Trophoblast cell (in vitro differentiated cells and primary cell): Measurements from ENCODE around the gene GTF2IRD1.

Experiments
- DNase-seq, 2 donors: peaks; one replicate each; pipeline ENCODE4 v3.0.0-alpha.2; 2016
- H2AFZ ChIP-seq: 2 replicates; pipeline ENCODE4 v1.6.1; 2013; ENCODE audit warnings: low read length, moderate library complexity, mild to moderate bottlenecking; ENCODE audit not compliant: insufficient read depth, poor library complexity
- H2AK5ac ChIP-seq: 2 replicates; pipeline ENCODE4 v1.6.1; 2013; ENCODE audit warnings: mild to moderate bottlenecking, low read length
- H2BK120ac ChIP-seq: 2 replicates; pipeline ENCODE4 v1.6.1; 2013; ENCODE audit warnings: low read length, mild to moderate bottlenecking, moderate library complexity; ENCODE audit not compliant: insufficient read depth, poor library complexity
- H2BK12ac ChIP-seq: 2 replicates; pipeline ENCODE4 v1.6.1; 2013; ENCODE audit warnings: mild to moderate bottlenecking, low read length, moderate library complexity
- H2BK5ac ChIP-seq: 2 replicates; pipeline ENCODE4 v1.6.1; 2013; ENCODE audit warnings: low read length, low read depth, moderate library complexity, mild to moderate bottlenecking; ENCODE audit not compliant: poor library complexity
- H3K14ac ChIP-seq: 2 replicates; pipeline ENCODE4 v1.6.1; 2013; ENCODE audit warnings: mild to moderate bottlenecking, low read length
- H3K18ac ChIP-seq: 2 replicates; pipeline ENCODE4 v1.6.1; 2013; ENCODE audit warnings: mild to moderate bottlenecking, low read length
- H3K23ac ChIP-seq: 2 replicates; pipeline ENCODE4 v1.6.1; 2013; ENCODE audit warnings: low read length
- H3K27ac ChIP-seq: 2 replicates; pipeline ENCODE4 v1.5.1; 2013; ENCODE audit warnings: low read depth, mild to moderate bottlenecking, inconsistent platforms, low read length, moderate library complexity
- H3K27me3 ChIP-seq: 2 replicates; pipeline ENCODE4 v1.6.1; 2013; ENCODE audit warnings: inconsistent platforms, mild to moderate bottlenecking, low read length, moderate library complexity; ENCODE audit not compliant: insufficient read depth
- H3K36me3 ChIP-seq, 2 experiments: 1 replicate in 1 of 2; 2 replicates in 1 of 2; pipeline ENCODE4 v1.6.1; 2013; ENCODE audit warnings: low read length in 2 of 2, mild to moderate bottlenecking in 2 of 2, moderate library complexity in 1 of 2; ENCODE audit not compliant: insufficient read depth in 2 of 2, control insufficient read depth in 1 of 2
- H3K4ac ChIP-seq: 2 replicates; pipeline ENCODE4 v1.6.1; 2013; ENCODE audit warnings: low read depth, mild to moderate bottlenecking, low read length, moderate library complexity
- H3K4me1 ChIP-seq, 2 experiments: 1 replicate in 1 of 2; 2 replicates in 1 of 2; pipeline ENCODE4 v1.6.1; 2013; ENCODE audit warnings: low read length in 2 of 2, mild to moderate bottlenecking in 2 of 2, moderate library complexity in 1 of 2; ENCODE audit not compliant: insufficient read depth in 2 of 2, control insufficient read depth in 1 of 2
- H3K4me2 ChIP-seq: 2 replicates; pipeline ENCODE4 v1.6.1; 2013; ENCODE audit warnings: inconsistent platforms, mild to moderate bottlenecking, low read length, moderate library complexity
- H3K4me3 ChIP-seq: 2 replicates; pipeline ENCODE4 v1.5.1; 2013; ENCODE audit warnings: mild to moderate bottlenecking, low read depth, low read length, inconsistent platforms
- H3K79me1 ChIP-seq: one replicate; pipeline ENCODE4 v1.6.1; 2013; ENCODE audit warnings: low read length
- H3K79me2 ChIP-seq: 2 replicates; pipeline ENCODE4 v1.6.1; 2013; ENCODE audit warnings: low read length, mild to moderate bottlenecking; ENCODE audit not compliant: control insufficient read depth, insufficient read depth, poor library complexity
- H3K9ac ChIP-seq: 2 replicates; pipeline ENCODE4 v1.6.1; 2013; ENCODE audit warnings: mild to moderate bottlenecking, low read length
- H3K9me3 ChIP-seq: 2 replicates; pipeline ENCODE4 v1.6.1; 2013; ENCODE audit warnings: low read depth, mild to moderate bottlenecking, control low read depth, inconsistent platforms, low read length; ENCODE audit not compliant: insufficient read depth
- H4K12ac ChIP-seq: 2 replicates; pipeline ENCODE4 v1.6.1; 2013; ENCODE audit warnings: low read depth, mild to moderate bottlenecking, low read length, moderate library complexity
- H4K8ac ChIP-seq: 2 replicates; pipeline ENCODE4 v1.6.1; 2013; ENCODE audit warnings: low read depth, mild to moderate bottlenecking, low read length, moderate library complexity
- H4K91ac ChIP-seq: one replicate; pipeline ENCODE4 v1.6.1; 2013; ENCODE audit warnings: low read depth, mild to moderate bottlenecking, low read length, moderate library complexity
- WGBS: extraction: QIAGEN DNeasy Blood & Tissue Kit; methylation state at CpG from one replicate; pipeline ENCODE4 v1.1.7; 2013; ENCODE audit warnings: missing lambda C conversion rate; ENCODE audit not compliant: insufficient read length, insufficient coverage; ENCODE audit errors: extremely low coverage; 5-methylcytosine and 5-hydroxymethylcytosine counted together

The GTF2IRD1 gene

DNA sequence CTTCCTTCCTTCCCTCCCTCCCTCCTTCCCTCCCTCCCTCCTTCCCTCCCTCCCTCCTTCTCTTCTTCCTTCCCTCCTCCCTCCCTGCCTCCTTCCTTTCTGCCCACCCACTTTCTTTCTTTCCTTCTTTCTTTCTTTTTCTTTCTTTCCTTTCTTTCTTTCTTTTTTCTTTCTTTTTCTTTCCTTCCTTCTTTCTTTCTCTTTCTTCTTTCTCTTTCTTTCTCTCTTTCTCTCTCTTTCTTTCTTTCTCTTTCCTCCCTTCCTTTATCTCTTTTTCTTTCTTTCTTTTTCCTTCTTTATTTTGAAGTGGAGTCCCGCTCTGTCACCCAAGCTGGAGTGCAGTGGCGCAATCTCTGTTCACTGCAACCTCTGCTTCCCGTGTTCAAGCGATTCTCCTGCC lies 33.7 kb upstream of the GTF2IRD1 start:
- no peak overlapping the region for H3K4ac ChIP-seq
- H4K91ac ChIP-seq = no peak overlapping the region
- no peak overlapping the region for H2BK120ac ChIP-seq
- no peaks in the 10 kb centered on the region for H3K79me1 ChIP-seq
- no peak overlapping the region for H3K27ac ChIP-seq
- H3K4me1 ChIP-seq = no peaks in the 10 kb centered on the region
- H4K12ac ChIP-seq = no peak overlapping the region
- H3K36me3 ChIP-seq = no peaks in the 10 kb centered on the region
- H4K8ac ChIP-seq = no peak overlapping the region
- no peaks in the 10 kb centered on the region for H3K27me3 ChIP-seq
- H3K18ac ChIP-seq = no peak overlapping the region
- H2AK5ac ChIP-seq = no peak overlapping the region
- H3K9ac ChIP-seq = no peak overlapping the region
- H2BK12ac ChIP-seq = no peak overlapping the region
- H3K14ac ChIP-seq = no peak overlapping the region
- H2AFZ ChIP-seq = no peak overlapping the region
- DNase-seq = no peak
- no peak overlapping the region for H3K4me2 ChIP-seq
- no peaks in the 10 kb centered on the region for H3K79me2 ChIP-seq
- H3K4me3 ChIP-seq = no peak overlapping the region
- no peak overlapping the region for H3K23ac ChIP-seq
- no peak overlapping the region for H2BK5ac ChIP-seq
- H3K9me3 ChIP-seq = no peaks in the 10 kb centered on the region
- WGBS = no CpG with 5 or more reads among the region's 4 CpGs

DNA sequence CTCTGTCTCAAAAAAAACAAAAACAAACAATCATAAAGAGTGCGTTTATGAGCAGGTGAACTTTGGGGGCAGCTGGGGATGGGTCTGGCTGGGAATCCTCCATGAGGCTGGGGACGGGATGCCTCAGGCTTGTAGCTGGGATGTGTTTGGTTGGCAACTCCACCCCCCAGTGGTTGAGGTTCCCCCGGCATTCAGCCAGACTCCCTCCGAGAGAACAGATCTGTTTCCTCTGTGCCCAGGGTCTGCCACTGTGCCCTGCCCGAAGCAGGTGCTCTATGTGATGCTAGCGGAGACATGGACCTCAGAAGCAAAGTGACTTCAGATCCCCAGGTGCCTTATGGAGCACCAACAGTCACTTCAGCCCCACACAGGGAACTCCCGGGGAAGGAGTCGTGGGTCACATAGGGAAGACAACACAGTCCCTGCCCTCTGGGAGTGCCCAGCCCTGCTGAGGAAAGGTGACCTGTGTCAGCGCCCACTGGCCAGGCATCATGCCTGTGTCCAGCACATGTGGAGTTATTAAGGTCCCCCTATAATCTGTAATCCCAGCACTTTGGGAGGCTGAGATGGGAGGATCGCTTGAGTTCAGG lies 29.3 kb upstream of the GTF2IRD1 start:
- H3K27ac ChIP-seq = no peak overlapping the region
- H3K79me2 ChIP-seq = no peaks in the 10 kb centered on the region
- no peak for DNase-seq
- H3K9me3 ChIP-seq = no peaks in the 10 kb centered on the region
- WGBS = no CpG with 5 or more reads among the region's 10 CpGs
- H3K79me1 ChIP-seq = no peaks in the 10 kb centered on the region
- no peaks in the 10 kb centered on the region for H3K36me3 ChIP-seq
- no peak overlapping the region for H4K91ac ChIP-seq
- H3K23ac ChIP-seq = no peak overlapping the region
- no peak overlapping the region for H3K9ac ChIP-seq
- no peak overlapping the region for H2BK12ac ChIP-seq
- H3K4me3 ChIP-seq = no peak overlapping the region
- H3K4ac ChIP-seq = no peak overlapping the region
- no peak overlapping the region for H2AK5ac ChIP-seq
- H2BK120ac ChIP-seq = no peak overlapping the region
- no peak overlapping the region for H3K18ac ChIP-seq
- H3K4me2 ChIP-seq = no peak overlapping the region
- no peak overlapping the region for H3K14ac ChIP-seq
- H3K4me1 ChIP-seq = no peaks in the 10 kb centered on the region
- H2AFZ ChIP-seq = no peak overlapping the region
- H2BK5ac ChIP-seq = no peak overlapping the region
- no peak overlapping the region for H4K12ac ChIP-seq
- no peak overlapping the region for H4K8ac ChIP-seq
- H3K27me3 ChIP-seq = no peaks in the 10 kb centered on the region

DNA sequence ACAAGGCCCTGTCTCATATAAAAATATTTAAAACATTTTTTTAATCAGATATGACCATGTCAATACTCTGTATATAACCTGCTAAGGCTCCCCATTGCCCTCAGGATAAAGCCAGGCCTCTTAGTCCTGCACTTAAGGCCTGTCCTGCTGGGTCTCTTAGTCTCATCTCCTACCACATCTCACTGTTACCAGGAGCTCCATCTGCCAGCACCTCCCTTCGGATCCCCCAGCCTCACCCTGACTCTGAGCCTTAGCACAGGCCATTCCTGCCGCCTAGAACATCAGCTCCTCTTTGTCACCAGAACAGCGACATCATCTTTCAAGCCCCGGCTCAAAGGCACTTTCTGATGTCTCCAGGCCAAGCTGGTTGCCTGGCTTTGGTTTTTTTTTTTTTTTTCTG lies 25.7 kb upstream of the GTF2IRD1 start:
- Histone ChIP-seq H2BK12ac (no peak overlapping the region), H3K4me3 (no peak overlapping the region), H4K91ac (no peak overlapping the region), H3K36me3 (no peaks in the 10 kb centered on the region), H4K8ac (no peak overlapping the region), H3K9me3 (no peaks in the 10 kb centered on the region), H3K9ac (no peak overlapping the region), H3K14ac (no peak overlapping the region), H3K79me1 (no peaks in the 10 kb centered on the region), H3K4me1 (no peaks in the 10 kb centered on the region), H3K27ac (no peak overlapping the region), H2AFZ (no peak overlapping the region), H3K23ac (no peak overlapping the region), H3K27me3 (no peaks in the 10 kb centered on the region), H3K4ac (no peak overlapping the region), H3K79me2 (no peaks in the 10 kb centered on the region), H3K4me2 (no peak overlapping the region), H2BK5ac (no peak overlapping the region), H2BK120ac (no peak overlapping the region), H2AK5ac (no peak overlapping the region), H4K12ac (no peak overlapping the region), H3K18ac (no peak overlapping the region)
- no peak for DNase-seq
- no CpG with 5 or more reads among the region's 4 CpGs for WGBS

DNA sequence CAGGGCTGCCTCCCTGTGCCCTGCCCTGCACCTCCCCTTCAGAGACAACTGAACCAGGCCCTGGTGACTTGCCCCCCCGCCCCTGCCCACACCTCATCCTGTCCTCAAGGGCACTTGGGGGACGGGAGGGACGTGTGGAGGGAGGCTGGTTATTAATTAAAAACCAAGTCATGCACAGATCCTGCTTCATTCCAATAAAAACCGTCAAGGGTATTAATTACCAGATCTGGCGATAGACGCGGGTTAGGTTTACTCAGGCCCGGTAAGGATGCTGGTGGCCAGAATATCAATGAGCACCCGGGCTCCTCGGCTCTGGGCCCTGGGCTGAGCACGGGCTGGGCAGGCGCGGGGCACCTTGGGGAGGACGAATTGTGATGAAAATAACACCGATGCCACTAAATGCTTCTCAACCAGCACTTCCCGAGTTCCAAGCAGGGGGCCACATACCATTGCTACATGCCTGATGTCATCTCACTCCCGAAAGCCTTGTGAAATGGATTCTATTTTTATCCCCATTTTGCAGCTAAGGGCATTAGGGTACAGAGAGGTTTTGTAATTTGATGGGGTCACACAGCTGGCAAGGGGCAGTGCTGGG lies 24.5 kb upstream of the GTF2IRD1 start:
- Histone ChIP-seq H3K9me3 (no peaks in the 10 kb centered on the region), H3K79me2 (no peaks in the 10 kb centered on the region), H3K18ac (no peak overlapping the region), H3K23ac (no peak overlapping the region), H2BK120ac (no peak overlapping the region), H2AFZ (no peak overlapping the region), H3K4me1 (no peaks in the 10 kb centered on the region), H3K27ac (no peak overlapping the region), H3K36me3 (no peaks in the 10 kb centered on the region), H3K4ac (no peak overlapping the region), H3K79me1 (no peaks in the 10 kb centered on the region), H3K4me3 (no peak overlapping the region), H4K91ac (no peak overlapping the region), H2BK5ac (no peak overlapping the region), H4K12ac (no peak overlapping the region), H2BK12ac (no peak overlapping the region), H4K8ac (no peak overlapping the region), H3K14ac (no peak overlapping the region), H3K27me3 (no peaks in the 10 kb centered on the region), H2AK5ac (no peak overlapping the region), H3K4me2 (no peak overlapping the region), H3K9ac (no peak overlapping the region)
- DNase-seq = peak in 1 of 2 donors; percentile 23
- no CpG with 5 or more reads among the region's 17 CpGs for WGBS
